GOT3 (cell line): ENCODE results near the gene CYP21A2.

Experiments used
- DNase-seq: peaks from one replicate; lab custom pipeline; 2025; ENCODE audit warnings: mixed read lengths; lab: John Stamatoyannopoulos, UW

CYP21A2 gene

GRCh38 chr6:32083812-32084768 is 45.9 kb downstream of the CYP21A2 start:
- DNase-seq = no peak

- no peak for DNase-seq
Observed at GRCh38 chr6:32084780-32085179, 46.6 kb downstream of the CYP21A2 start.

- DNase-seq = no peak
Observed at GRCh38 chr6:32085759-32086459, 47.7 kb downstream of the CYP21A2 start.

- no peak for DNase-seq
Observed at GRCh38 chr6:32086661-32087573, 48.7 kb downstream of the CYP21A2 start.

GRCh38 chr6:32087574-32088486 is 49.6 kb downstream of the CYP21A2 start:
- DNase-seq = no peak

- no peak for DNase-seq
Observed at GRCh38 chr6:32088487-32089049, 50.4 kb downstream of the CYP21A2 start.

GRCh38 chr6:32089082-32089828 is 51.0 kb downstream of the CYP21A2 start:
- no peak for DNase-seq
